IMR-90 (cell line): ENCODE data around the gene NF1.

Experiments used
- BHLHE40 ChIP-seq: fragments of 150-350 bp; IDR thresholded peaks from 2 replicates; pipeline ENCODE4 v1.6.1; 2016; ENCODE audit warnings: mild to moderate bottlenecking, low read depth, low read length
- CEBPB ChIP-seq: IDR thresholded peaks from 2 replicates; pipeline ENCODE4 v1.6.1; 2012; ENCODE audit warnings: low read depth, low read length, improper control_type of control experiment
- CHD1 ChIP-seq: IDR thresholded peaks from 2 replicates; pipeline ENCODE4 v1.6.1; 2012; ENCODE audit warnings: low read depth, low read length, improper control_type of control experiment
- CTCF ChIP-seq: conservative IDR thresholded peaks from 2 replicates; pipeline ENCODE4 v1.5.1; 2012; ENCODE audit warnings: mild to moderate bottlenecking, low read depth, low read length, improper control_type of control experiment
- ELK1 ChIP-seq: fragments of 150-350 bp; IDR thresholded peaks from 2 replicates; pipeline ENCODE4 v1.6.1; 2016; ENCODE audit warnings: low read depth, mild to moderate bottlenecking, low read length, moderate library complexity, borderline replicate concordance
- MAFK ChIP-seq: IDR thresholded peaks from 2 replicates; pipeline ENCODE4 v1.6.1; 2012; ENCODE audit warnings: low read depth, low read length, improper control_type of control experiment
- POLR2A ChIP-seq: IDR thresholded peaks from 2 replicates; pipeline ENCODE4 v1.6.1; 2012; ENCODE audit warnings: mild to moderate bottlenecking, low read depth, low read length
- RAD21 ChIP-seq: IDR thresholded peaks from 2 replicates; pipeline ENCODE4 v1.6.1; 2012; ENCODE audit warnings: low read length, improper control_type of control experiment
- RCOR1 ChIP-seq: IDR thresholded peaks from 2 replicates; pipeline ENCODE4 v1.6.1; 2012; ENCODE audit warnings: mild to moderate bottlenecking, low read length, improper control_type of control experiment; ENCODE audit not compliant: insufficient replicate concordance
- RFX5 ChIP-seq: IDR thresholded peaks from 2 replicates; pipeline ENCODE4 v1.8.0; 2012; ENCODE audit warnings: low read depth, mild to moderate bottlenecking, low read length, moderate library complexity

GRCh38 chr17:31072186-31072585, 22.6 kb upstream of the NF1 start:
- TF ChIP-seq CHD1 (no peak), ELK1 (no peak), CTCF (no peak), RAD21 (no peak), CEBPB (peak; percentile 93), RFX5 (no peak), POLR2A (no peak), RCOR1 (no peak), BHLHE40 (no peak), MAFK (no peak)
